Left lung (tissue), 10 donors: ENCODE results near the gene EEF1AKMT4. TPM values are rescaled to one million over a fixed set of nuclear protein-coding genes. Genes with fewer than 3 reads are reported as not detected.
A peak's percentile ranks its signal among the peaks of the same experiment; 100 is the strongest.

ENCODE experiments used
- ATAC-seq: fragments of 200-7000 bp; cut with Tn5 transposase; one replicate; pipeline ENCODE4 v1.9.1; 2020; ENCODE audit warnings: moderate library complexity
- DNase-seq, 4 donors: peaks; one replicate each; pipeline ENCODE4 v3.0.0-alpha.2; 2013 to 2020
- H3K27ac ChIP-seq, 2 donors: fragments of 200-600 bp; sonication (generic) in 1 of 2; one replicate each; pipeline versions ENCODE4 v1.5.0 to v1.8.0; 2020 to 2021
- H3K27me3 ChIP-seq, 2 donors: fragments of 200-600 bp; sonication (generic) in 1 of 2; one replicate each; pipeline versions ENCODE4 v1.5.0 to v1.8.0; 2020 to 2021
- H3K36me3 ChIP-seq, 2 donors: fragments of 200-600 bp; sonication (generic) in 1 of 2; one replicate each; pipeline versions ENCODE4 v1.5.0 to v1.8.0; 2020 to 2021
- H3K4me1 ChIP-seq, 2 donors: fragments of 200-600 bp; one replicate each; pipeline ENCODE4 v1.8.0; 2021
- H3K4me3 ChIP-seq, 2 donors: fragments of 200-600 bp; sonication (generic) in 1 of 2; one replicate each; pipeline versions ENCODE4 v1.5.0 to v1.8.0; 2020 to 2021; ENCODE audit warnings: mild to moderate bottlenecking in 1 of 2
- H3K9me3 ChIP-seq, 2 donors: fragments of 200-600 bp; sonication (generic) in 1 of 2; one replicate each; pipeline versions ENCODE4 v1.5.0 to v1.8.0; 2020 to 2021
- CTCF ChIP-seq, 2 donors: fragments of 200-600 bp; sonication (generic) in 1 of 2; IDR thresholded peaks; one replicate each; pipeline versions ENCODE4 v1.5.0 to v1.8.0; 2021; ENCODE audit warnings: antibody characterized with exemption in 2 of 2
- intact Hi-C, 2 donors: fragments of 100-400 bp; cut with DNase I; formaldehyde crosslinking; loops; one replicate each; pipeline versions ENCODE4 v1.11.2 to v1.14.2; 2022
- polyA plus RNA-seq, 6 donors: library from polyadenylated mRNA; unstranded; fragments of 120-200 nt; gene quantifications; one replicate each; pipeline ENCODE4 v1.2.1, GENCODE V29; 2013; ENCODE audit not compliant: insufficient read length in 6 of 6
- total RNA-seq, 2 donors: library from RNA; stranded (reverse); fragmentation: NEBNext Ultra II Directional; extraction: Animal tissue kit (Norgen Biotek cat#: 25700); gene quantifications; one replicate each; pipeline ENCODE4 v1.2.1, GENCODE V29; 2021
- donor health status: DM: no; HTN: yes; CAD: no.
- donor health status: DM: no; HTN: no; CAD: no.

The EEF1AKMT4 gene
- total and polyA plus RNA-seq, 8 donors = 1.8 to 6.5 (median 2.7) TPM

DNA sequence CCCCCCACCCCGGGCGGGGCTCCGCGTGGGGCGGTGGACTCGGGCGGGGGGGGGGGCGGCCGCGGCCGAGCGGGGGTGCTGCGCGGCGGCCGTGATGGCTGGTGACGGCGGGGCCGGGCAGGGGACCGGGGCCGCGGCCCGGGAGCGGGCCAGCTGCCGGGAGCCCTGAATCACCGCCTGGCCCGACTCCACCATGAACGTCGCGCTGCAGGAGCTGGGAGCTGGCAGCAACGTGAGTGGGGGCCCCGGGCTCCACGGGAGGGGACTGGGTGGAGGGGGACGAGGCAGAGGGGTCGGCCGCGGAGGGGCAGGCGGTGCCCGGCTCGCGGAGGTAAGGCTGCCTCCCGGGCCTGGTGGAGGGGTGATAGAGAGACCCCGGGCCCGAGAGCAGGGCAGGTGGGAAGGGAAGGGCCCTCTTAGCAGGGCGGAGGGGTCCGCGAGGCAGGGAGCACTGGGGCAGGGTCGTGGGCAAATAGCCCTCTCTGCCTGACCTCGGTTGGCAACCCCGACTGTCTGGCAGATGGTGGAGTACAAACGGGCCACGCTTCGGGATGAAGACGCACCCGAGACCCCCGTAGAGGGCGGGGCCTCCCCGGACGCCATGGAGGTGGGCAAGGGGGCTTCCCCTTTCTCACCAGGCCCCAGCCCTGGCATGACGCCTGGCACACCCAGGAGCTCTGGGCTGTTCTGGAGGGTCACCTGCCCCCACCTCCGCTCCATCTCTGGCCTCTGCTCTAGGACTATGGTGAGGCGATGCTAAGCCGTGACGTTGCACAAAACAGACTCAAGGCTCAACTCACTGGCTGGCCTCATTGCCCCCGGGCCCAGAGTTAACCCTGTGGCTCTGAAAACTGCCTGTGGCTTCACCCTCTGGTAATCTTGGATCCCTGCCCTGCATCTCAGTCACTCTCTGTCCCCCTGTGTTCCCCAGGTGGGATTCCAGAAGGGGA is 26.8 kb downstream of the EEF1AKMT4 start, which contains the start of gene ECE2:
TSS of gene ECE2 (plus strand) at position 62 of the 950 bp plus-strand sequence. CDS start at position 194, 132 bp downstream.
- intact Hi-C loops = no loop called here
- DNase-seq (no peak), ATAC-seq (no peak)
- H3K4me3 ChIP-seq = no peak within 1 kb of the TSS
- H3K27ac ChIP-seq = no peak within 1 kb of the TSS
- H3K36me3 ChIP-seq = no peaks in the 10 kb centered on the region
- H3K27me3 ChIP-seq = peaks cover 24 to 58% of the 10 kb centered on the region in 2 donors
- no peaks in the 10 kb centered on the region for H3K9me3 ChIP-seq
- no peak for TF ChIP-seq CTCF (IDR thresholded peaks at IDR 0.05)
- H3K4me1 ChIP-seq = no peaks in the 10 kb centered on the region

DNA sequence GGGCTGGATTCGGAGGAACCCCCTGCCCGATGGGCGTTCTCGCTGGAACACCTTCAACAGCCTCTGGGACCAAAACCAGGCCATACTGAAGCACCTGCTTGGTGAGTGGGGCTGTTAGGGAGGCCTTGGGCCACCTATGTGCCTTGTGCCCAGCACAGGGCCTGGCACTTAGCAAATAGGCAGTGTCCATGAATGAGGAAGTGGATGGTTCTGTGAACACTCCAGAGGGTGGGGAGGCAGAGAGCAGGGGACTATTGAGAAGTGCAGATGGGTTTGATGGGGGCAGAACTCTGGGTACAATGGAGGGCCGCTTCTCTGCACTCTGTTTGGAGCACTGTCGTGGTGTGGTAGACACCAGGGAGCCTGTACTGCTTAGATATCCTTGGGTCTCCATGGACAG is 27.9 kb downstream of the EEF1AKMT4 start:
- intact Hi-C loops = no loop called here
- Histone ChIP-seq H3K4me1 (no peaks in the 10 kb centered on the region), H3K36me3 (no peaks in the 10 kb centered on the region), H3K9me3 (no peaks in the 10 kb centered on the region), H3K4me3 (no peak overlapping the region), H3K27me3 (peaks cover 24 to 54% of the 10 kb centered on the region in 2 donors), H3K27ac (no peak overlapping the region)
- no peak for ATAC-seq
- no peak for DNase-seq
- no peak for TF ChIP-seq CTCF (IDR thresholded peaks at IDR 0.05)

DNA sequence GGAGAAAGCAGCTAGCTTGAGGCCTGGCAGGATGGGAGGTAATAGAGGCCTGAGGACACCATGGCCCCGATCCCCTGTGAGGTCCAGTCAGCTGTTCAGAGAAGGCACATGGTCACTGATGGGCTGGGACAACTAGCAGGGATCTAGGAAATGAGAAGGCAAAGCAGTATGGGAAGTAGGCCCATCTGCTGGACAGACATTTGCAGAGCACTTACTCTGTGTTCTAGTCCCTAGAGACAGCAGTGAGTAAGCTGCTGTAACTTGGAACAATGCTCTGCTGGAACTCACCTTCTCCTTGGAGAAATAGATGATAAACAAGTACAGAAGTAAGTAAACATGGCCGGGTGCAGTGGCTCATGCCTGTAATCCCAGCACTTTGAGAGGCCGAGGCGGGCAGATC is 33.5 kb downstream of the EEF1AKMT4 start:
- H3K36me3 ChIP-seq = no peaks in the 10 kb centered on the region
- peaks cover 0 to 16% of the 10 kb centered on the region in 2 donors for H3K27me3 ChIP-seq
- H3K4me1 ChIP-seq = no peaks in the 10 kb centered on the region
- intact Hi-C loops = no loop called here
- ATAC-seq = no peak
- no peak overlapping the region for H3K4me3 ChIP-seq
- no peaks in the 10 kb centered on the region for H3K9me3 ChIP-seq
- H3K27ac ChIP-seq = no peak overlapping the region
- DNase-seq = no peak
- no peak for TF ChIP-seq CTCF (IDR thresholded peaks at IDR 0.05)

- H3K4me3 ChIP-seq = no peak overlapping the region
- no peaks in the 10 kb centered on the region for H3K9me3 ChIP-seq
- no peak for TF ChIP-seq CTCF (IDR thresholded peaks at IDR 0.05)
- no peak for DNase-seq
- intact Hi-C loops = no loop called here
- no peaks in the 10 kb centered on the region for H3K4me1 ChIP-seq
- H3K27me3 ChIP-seq = peaks cover 5 to 18% of the 10 kb centered on the region in 2 donors
- no peaks in the 10 kb centered on the region for H3K36me3 ChIP-seq
- H3K27ac ChIP-seq = no peak overlapping the region
- no peak for ATAC-seq
These were observed 34.2 kb downstream of the EEF1AKMT4 start for GRCh38 chr3:184283681-184284080.

GRCh38 chr3:184284696-184285095 is 35.2 kb downstream of the EEF1AKMT4 start:
- ATAC-seq (peak; percentile 84), DNase-seq (peak in 2 of 4 donors; percentile 54 to 75)
- Histone ChIP-seq H3K4me3 (no peak overlapping the region), H3K9me3 (no peaks in the 10 kb centered on the region), H3K36me3 (no peaks in the 10 kb centered on the region), H3K4me1 (no peaks in the 10 kb centered on the region), H3K27me3 (peaks cover 6 to 28% of the 10 kb centered on the region in 2 donors), H3K27ac (no peak overlapping the region)
- intact Hi-C loops = no loop called here
- TF ChIP-seq CTCF (IDR thresholded peaks at IDR 0.05) = peak in 1 of 2 donors; percentile 14
